ENCODE data around the gene PEX11A. TPM values are rescaled to one million over a fixed set of nuclear protein-coding genes. Genes with fewer than 3 reads are reported as not detected.
A peak's percentile ranks its signal among the peaks of the same experiment; 100 is the strongest.

PEX11A gene
- total and polyA plus RNA-seq, 3 experiments from 2014 or later: 2.8 to 3.5 (median 2.9) TPM

DNA sequence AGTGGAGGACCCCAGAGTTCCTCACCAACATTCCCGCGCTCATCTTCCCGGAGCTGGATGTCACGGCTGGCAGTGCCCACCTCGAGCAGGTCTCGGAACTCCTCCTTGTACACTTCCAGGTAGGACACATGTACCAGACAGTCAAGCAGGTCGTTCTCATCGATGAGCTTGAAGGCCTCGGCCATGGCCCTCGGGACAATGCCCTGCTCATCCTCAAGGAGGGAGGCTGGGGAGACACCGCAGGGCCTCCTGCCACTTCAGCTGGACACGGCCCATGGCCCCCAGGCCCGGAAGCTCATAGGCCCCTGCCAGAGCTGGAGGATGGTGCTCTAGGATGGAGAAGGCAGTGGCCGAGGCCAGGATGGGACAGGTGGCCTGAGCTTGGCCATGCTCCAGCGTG, 40.8 kb downstream of the PEX11A start:
- POLR2A ChIA-PET: no interaction called here
- Histone ChIP-seq H3K9me3 (ENCODE audit: low read length) (no peaks in the 10 kb centered on the region), H3K27ac (ENCODE audit: low read depth, low read length) (no peak overlapping the region), H3K4me3 (ENCODE audit: low read length) (no peak overlapping the region), H3K36me3 (ENCODE audit: insufficient read depth, low read length) (no peaks in the 10 kb centered on the region), H3K27me3 (ENCODE audit: insufficient read depth, low read length, poor library complexity, severe bottlenecking) (peaks cover 4% of the 10 kb centered on the region), H3K4me1 (ENCODE audit: insufficient read depth, low read length) (no peaks in the 10 kb centered on the region)
- H3K4me3 Mint-ChIP-seq: no peak overlapping the region
- no peaks in the 10 kb centered on the region for H3K9me3 Mint-ChIP-seq
- DNase-seq: no peak
- H3K4me1 Mint-ChIP-seq: peaks cover 6 to 8% (median 7%) of the 10 kb centered on the region in 3 donors
- H3K36me3 Mint-ChIP-seq: no peaks in the 10 kb centered on the region
- peaks cover 21 to 30% of the 10 kb centered on the region in 2 donors for H3K27me3 Mint-ChIP-seq
- peak overlapping the region in 1 of 8 donors; percentile 6 for H3K27ac Mint-ChIP-seq
- CTCF ChIA-PET: no interaction called here

DNA sequence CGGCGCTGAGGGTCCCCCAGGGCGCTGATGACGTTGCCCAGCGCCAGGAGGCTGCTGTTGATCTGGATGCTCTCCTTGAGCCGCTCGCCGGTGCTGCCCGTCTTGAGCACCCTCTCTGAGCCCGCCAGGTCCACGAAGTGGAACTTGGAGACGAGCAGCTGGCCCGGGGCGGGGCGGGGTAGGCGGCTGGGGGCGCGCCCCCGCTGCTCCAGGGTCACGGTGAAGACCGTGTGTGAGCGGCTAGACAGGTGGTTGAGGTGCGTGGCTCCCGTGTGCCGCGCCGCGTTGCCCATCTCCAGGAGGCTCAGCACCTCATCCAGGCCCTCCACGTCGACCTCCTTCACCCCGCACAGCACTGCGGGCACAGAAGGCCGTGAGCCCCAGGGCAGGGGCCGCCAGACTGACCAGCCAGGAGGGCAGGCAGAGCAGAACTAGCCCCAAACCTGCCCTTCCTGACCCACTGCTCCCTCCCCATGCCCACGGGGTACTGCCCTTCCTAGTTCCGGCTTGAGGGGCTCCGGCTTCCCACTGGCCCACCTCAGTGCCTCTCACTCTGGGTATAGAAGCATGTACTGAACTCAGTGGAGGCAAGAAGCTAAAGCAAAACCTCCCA, 41.4 kb downstream of the PEX11A start:
- DNase-seq: no peak

GRCh38 chr15:89648106-89649012, 42.2 kb downstream of the PEX11A start:
- H3K9me3 ChIP-seq (ENCODE audit: low read length): no peaks in the 10 kb centered on the region
- ChIA-PET CTCF (no interaction called here), POLR2A (no interaction called here)
- H3K27ac ChIP-seq (ENCODE audit: low read depth, low read length): no peak overlapping the region
- H3K36me3 ChIP-seq (ENCODE audit: insufficient read depth, low read length): no peaks in the 10 kb centered on the region
- no peak overlapping the region for H3K4me3 ChIP-seq (ENCODE audit: low read length)
- Mint-ChIP-seq H3K27me3 (peaks cover 12 to 18% of the 10 kb centered on the region in 2 donors), H3K36me3 (no peaks in the 10 kb centered on the region), H3K4me3 (no peak overlapping the region), H3K27ac (no peak overlapping the region), H3K9me3 (no peaks in the 10 kb centered on the region), H3K4me1 (peaks cover 0 to 3% (median 3%) of the 10 kb centered on the region in 3 donors)
- DNase-seq: peak in 1 of 5 donors; percentile 36
- H3K4me1 ChIP-seq (ENCODE audit: insufficient read depth, low read length): no peaks in the 10 kb centered on the region
- no peaks in the 10 kb centered on the region for H3K27me3 ChIP-seq (ENCODE audit: insufficient read depth, low read length, poor library complexity, severe bottlenecking)

More for the DNA sequence above, 41.4 kb downstream of the PEX11A start:
- Mint-ChIP-seq H3K36me3 (no peaks in the 10 kb centered on the region), H3K4me1 (peaks cover 0 to 3% (median 3%) of the 10 kb centered on the region in 3 donors), H3K9me3 (no peaks in the 10 kb centered on the region), H3K27ac (no peak overlapping the region), H3K4me3 (no peak overlapping the region), H3K27me3 (peaks cover 15 to 24% of the 10 kb centered on the region in 2 donors)
- Histone ChIP-seq H3K4me1 (ENCODE audit: insufficient read depth, low read length) (no peaks in the 10 kb centered on the region), H3K27me3 (ENCODE audit: insufficient read depth, low read length, poor library complexity, severe bottlenecking) (no peaks in the 10 kb centered on the region), H3K27ac (ENCODE audit: low read depth, low read length) (no peak overlapping the region), H3K9me3 (ENCODE audit: low read length) (no peaks in the 10 kb centered on the region), H3K4me3 (ENCODE audit: low read length) (no peak overlapping the region), H3K36me3 (ENCODE audit: insufficient read depth, low read length) (no peaks in the 10 kb centered on the region)
- POLR2A ChIA-PET: no interaction called here
- CTCF ChIA-PET: no interaction called here

DNA sequence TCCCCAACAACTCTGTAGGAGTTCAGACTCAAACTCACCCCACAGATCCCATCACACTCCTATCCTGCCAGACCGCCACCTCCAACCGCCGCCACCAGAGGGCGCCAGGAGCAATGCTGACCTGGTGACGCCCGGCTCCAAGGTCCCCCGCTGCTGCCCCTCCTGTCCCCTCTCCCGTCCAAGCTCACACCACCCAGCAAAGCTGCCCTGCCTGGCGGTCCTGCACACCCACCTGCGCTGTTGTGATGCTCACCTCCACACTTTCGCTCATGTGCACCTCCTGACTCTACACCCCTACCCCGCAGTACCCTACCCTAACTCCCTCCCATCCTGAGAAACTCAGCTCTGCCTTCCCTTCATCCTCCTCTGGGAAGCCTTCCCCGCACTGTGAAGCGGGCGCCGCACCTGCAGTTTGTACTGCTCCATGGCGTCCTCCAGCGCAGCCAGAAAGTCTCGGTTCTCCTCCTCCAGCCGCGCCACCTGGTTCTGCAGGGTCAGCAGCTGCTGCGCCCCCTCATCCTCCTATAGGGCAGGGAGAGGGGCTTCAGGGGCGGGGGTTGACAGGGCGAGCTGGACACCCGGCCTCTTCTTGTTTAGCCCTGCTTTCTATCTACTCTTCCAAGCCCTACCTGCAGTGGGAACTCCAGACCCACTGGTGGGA, 43.2 kb downstream of the PEX11A start:
- peaks cover 0 to 3% (median 2%) of the 10 kb centered on the region in 3 donors for H3K4me1 Mint-ChIP-seq
- no peak overlapping the region for H3K27ac Mint-ChIP-seq
- H3K36me3 Mint-ChIP-seq: no peaks in the 10 kb centered on the region
- CTCF ChIA-PET: no interaction called here
- H3K4me3 Mint-ChIP-seq: no peak overlapping the region
- peak; percentile 12 to 63 (median 31) for DNase-seq
- peaks cover 7 to 11% of the 10 kb centered on the region in 2 donors for H3K27me3 Mint-ChIP-seq
- no peaks in the 10 kb centered on the region for H3K9me3 Mint-ChIP-seq
- H3K4me3 ChIP-seq (ENCODE audit: low read length): no peak overlapping the region
- H3K4me1 ChIP-seq (ENCODE audit: insufficient read depth, low read length): no peaks in the 10 kb centered on the region
- POLR2A ChIA-PET: no interaction called here
- H3K27me3 ChIP-seq (ENCODE audit: insufficient read depth, low read length, poor library complexity, severe bottlenecking): no peaks in the 10 kb centered on the region
- H3K9me3 ChIP-seq (ENCODE audit: low read length): no peaks in the 10 kb centered on the region
- no peaks in the 10 kb centered on the region for H3K36me3 ChIP-seq (ENCODE audit: insufficient read depth, low read length)
- H3K27ac ChIP-seq (ENCODE audit: low read depth, low read length): no peak overlapping the region

DNA sequence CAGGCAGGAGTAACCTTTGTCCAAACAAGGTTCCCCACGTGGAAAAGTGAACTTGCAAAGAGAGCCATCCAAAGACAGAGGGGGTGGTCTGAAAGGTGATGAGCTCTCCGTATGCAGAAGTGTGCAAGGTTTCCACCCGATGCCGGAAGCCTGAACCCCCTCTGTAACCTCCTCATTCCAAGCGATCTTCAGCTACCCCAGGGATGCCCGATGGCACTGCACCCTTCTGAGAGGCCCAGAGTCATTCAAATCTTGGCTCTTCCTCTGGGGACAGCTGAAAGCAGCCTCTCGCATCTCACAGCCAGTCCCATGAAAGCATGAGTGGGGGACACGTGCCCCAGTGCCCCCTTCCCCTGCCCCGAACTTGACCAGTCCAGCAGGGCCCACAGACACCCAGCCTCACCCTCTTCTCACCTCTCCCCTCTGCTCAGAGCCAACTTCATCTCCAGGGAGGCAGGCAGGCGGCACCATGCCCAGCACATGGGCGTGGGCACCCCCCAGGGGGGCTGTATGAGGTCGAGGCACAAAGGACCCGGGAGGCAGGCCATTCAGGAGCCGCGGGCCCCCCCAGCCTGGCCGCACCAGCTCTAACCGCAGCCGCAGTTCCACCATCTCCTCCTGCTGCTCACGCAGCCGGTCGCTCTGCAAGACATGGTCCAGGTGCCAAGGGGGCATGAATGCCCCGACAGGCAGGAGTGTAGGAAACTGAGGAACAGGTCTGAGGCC, 44.0 kb downstream of the PEX11A start:
- Mint-ChIP-seq H3K36me3 (no peaks in the 10 kb centered on the region), H3K4me3 (no peak overlapping the region), H3K27ac (no peak overlapping the region), H3K4me1 (peaks cover 0 to 3% (median 2%) of the 10 kb centered on the region in 3 donors), H3K9me3 (no peaks in the 10 kb centered on the region), H3K27me3 (peaks cover 4 to 6% of the 10 kb centered on the region in 2 donors)
- Histone ChIP-seq H3K27me3 (ENCODE audit: insufficient read depth, low read length, poor library complexity, severe bottlenecking) (no peaks in the 10 kb centered on the region), H3K4me3 (ENCODE audit: low read length) (no peak overlapping the region), H3K9me3 (ENCODE audit: low read length) (no peaks in the 10 kb centered on the region), H3K36me3 (ENCODE audit: insufficient read depth, low read length) (no peaks in the 10 kb centered on the region), H3K4me1 (ENCODE audit: insufficient read depth, low read length) (no peaks in the 10 kb centered on the region), H3K27ac (ENCODE audit: low read depth, low read length) (no peak overlapping the region)
- ChIA-PET CTCF (no interaction called here), POLR2A (interaction anchor here (0.6 kb wide), 1 partner anchor 248 kb away, joined by 3 read pairs; no protein-coding TSS in a partner anchor)
- no peak for DNase-seq

GRCh38 chr15:89645680-89646079, 44.9 kb downstream of the PEX11A start:
- POLR2A ChIA-PET: no interaction called here
- Histone ChIP-seq H3K36me3 (ENCODE audit: insufficient read depth, low read length) (no peaks in the 10 kb centered on the region), H3K27ac (ENCODE audit: low read depth, low read length) (no peak overlapping the region), H3K27me3 (ENCODE audit: insufficient read depth, low read length, poor library complexity, severe bottlenecking) (no peaks in the 10 kb centered on the region), H3K4me1 (ENCODE audit: insufficient read depth, low read length) (no peaks in the 10 kb centered on the region), H3K4me3 (ENCODE audit: low read length) (no peak overlapping the region), H3K9me3 (ENCODE audit: low read length) (no peaks in the 10 kb centered on the region)
- DNase-seq: no peak
- no peak overlapping the region for H3K27ac Mint-ChIP-seq
- H3K9me3 Mint-ChIP-seq: no peaks in the 10 kb centered on the region
- peak overlapping the region in 1 of 7 donors; percentile 50 for H3K4me3 Mint-ChIP-seq
- peaks cover 3% of the 10 kb centered on the region in 2 donors for H3K27me3 Mint-ChIP-seq
- peaks cover 0 to 3% (median 2%) of the 10 kb centered on the region in 3 donors for H3K4me1 Mint-ChIP-seq
- H3K36me3 Mint-ChIP-seq: no peaks in the 10 kb centered on the region
- CTCF ChIA-PET: no interaction called here

GRCh38 chr15:89642106-89642505, 48.4 kb downstream of the PEX11A start:
- H3K4me1 ChIP-seq (ENCODE audit: insufficient read depth, low read length): no peaks in the 10 kb centered on the region
- Mint-ChIP-seq H3K4me3 (no peak overlapping the region), H3K36me3 (no peaks in the 10 kb centered on the region), H3K9me3 (no peaks in the 10 kb centered on the region), H3K4me1 (peaks cover 0 to under 1% (median 0%) of the 10 kb centered on the region in 3 donors), H3K27me3 (peaks cover 0 to under 1% of the 10 kb centered on the region in 2 donors), H3K27ac (no peak overlapping the region)
- no peak overlapping the region for H3K4me3 ChIP-seq (ENCODE audit: low read length)
- ChIA-PET POLR2A (no interaction called here), CTCF (no interaction called here)
- no peak for DNase-seq
- no peaks in the 10 kb centered on the region for H3K36me3 ChIP-seq (ENCODE audit: insufficient read depth, low read length)
- no peak overlapping the region for H3K27ac ChIP-seq (ENCODE audit: low read depth, low read length)
- H3K27me3 ChIP-seq (ENCODE audit: insufficient read depth, low read length, poor library complexity, severe bottlenecking): no peaks in the 10 kb centered on the region
- H3K9me3 ChIP-seq (ENCODE audit: low read length): no peaks in the 10 kb centered on the region
